Central memory CD4-positive, alpha-beta T cell (primary cell): ENCODE results near the gene KRT14.
"Not testable (repeated sequence)": the region's sequence is repeated elsewhere in the genome, so short reads cannot be mapped to it uniquely, and the experiment has no call there.

Experiments
- DNase-seq: peaks from one replicate; pipeline ENCODE4 v3.0.0; 2022

The KRT14 gene

GRCh38 chr17:41600318-41600717 lies 13.6 kb upstream of the KRT14 start:
- no peak for DNase-seq

DNA sequence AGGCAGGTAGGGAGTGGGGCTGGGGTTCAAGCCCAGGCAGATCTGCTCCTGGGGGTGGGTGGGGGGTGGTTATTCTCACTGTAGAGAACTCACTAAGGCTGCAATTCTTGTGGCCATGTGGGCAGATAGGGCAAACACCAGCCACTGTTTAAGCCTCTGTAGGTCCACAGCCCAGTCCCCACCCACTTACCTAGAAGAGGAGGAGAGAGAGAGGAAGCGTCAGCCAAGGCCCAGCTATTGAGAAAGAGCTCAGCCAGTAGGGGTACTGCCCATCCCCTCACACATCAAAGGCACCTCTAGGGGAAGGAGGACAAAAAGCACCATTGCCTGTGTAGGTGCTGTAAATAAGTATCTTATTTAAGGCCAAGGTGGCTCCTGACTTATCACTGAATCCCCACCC lies 13.0 kb upstream of the KRT14 start:
- no peak for DNase-seq

GRCh38 chr17:41595585-41595984 lies 8.9 kb upstream of the KRT14 start:
- no peak for DNase-seq

- DNase-seq, result no peak
Measured at GRCh38 chr17:41594363-41594915, 7.7 kb upstream of the KRT14 start.

DNA sequence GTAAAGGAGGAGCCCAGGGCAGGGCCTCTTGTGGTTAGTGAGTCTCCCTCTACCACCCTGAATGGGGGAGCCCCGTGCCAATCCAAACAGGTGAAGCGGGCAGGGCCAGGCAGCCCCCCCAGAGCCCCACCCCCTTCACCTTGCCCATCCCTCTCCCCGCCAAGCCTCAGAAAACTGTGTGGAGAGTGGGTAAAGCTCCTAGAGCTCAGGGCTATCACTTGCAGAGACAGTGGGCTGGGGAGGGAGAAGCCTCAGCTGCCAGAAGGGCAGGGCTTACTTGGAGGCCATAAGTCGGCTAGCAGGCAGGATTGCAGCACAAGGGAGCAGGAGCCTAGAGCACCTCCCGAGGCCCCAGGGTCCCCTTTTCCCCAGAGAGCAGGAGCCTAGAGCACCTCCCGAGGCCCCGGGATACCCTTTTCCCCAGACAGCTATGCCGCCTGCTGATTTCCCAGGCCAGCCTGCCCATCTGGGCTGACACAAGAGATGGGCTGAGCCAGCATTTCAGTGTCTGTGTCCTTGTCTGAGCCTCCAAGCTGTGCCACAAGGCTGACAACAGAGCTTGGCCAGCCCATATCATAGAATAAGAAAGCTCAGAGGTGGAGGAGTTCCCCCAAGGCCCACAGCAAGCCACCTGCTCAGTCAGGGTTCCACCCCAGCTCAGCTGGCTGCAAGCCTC lies 6.7 kb upstream of the KRT14 start:
- DNase-seq, result no peak

- no peak for DNase-seq
Measured at GRCh38 chr17:41592601-41593305, 6.1 kb upstream of the KRT14 start.

DNA sequence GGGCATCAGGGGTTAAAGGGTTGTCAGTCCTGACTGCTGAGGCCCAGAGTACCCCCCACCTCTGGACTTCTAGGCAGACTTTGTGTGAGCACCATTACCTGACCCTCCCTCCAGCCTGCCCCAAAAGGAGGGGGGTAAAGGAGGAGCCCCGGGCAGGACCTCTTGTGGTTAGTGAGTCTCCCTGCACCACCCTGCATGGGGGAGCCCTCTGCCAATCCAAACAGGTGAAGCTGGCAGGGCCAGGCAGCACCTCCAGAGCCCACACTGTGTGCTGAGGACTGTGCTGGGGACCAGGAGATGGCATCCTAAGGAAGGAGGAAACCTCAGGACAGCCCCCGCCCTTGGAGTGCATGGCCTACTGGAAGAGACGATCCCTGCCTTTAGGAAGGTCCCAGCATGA lies 2.6 kb upstream of the KRT14 start:
- DNase-seq, result no peak

- DNase-seq, result no peak
Measured at GRCh38 chr17:41588126-41588810, 1.6 kb upstream of the KRT14 start.

DNA sequence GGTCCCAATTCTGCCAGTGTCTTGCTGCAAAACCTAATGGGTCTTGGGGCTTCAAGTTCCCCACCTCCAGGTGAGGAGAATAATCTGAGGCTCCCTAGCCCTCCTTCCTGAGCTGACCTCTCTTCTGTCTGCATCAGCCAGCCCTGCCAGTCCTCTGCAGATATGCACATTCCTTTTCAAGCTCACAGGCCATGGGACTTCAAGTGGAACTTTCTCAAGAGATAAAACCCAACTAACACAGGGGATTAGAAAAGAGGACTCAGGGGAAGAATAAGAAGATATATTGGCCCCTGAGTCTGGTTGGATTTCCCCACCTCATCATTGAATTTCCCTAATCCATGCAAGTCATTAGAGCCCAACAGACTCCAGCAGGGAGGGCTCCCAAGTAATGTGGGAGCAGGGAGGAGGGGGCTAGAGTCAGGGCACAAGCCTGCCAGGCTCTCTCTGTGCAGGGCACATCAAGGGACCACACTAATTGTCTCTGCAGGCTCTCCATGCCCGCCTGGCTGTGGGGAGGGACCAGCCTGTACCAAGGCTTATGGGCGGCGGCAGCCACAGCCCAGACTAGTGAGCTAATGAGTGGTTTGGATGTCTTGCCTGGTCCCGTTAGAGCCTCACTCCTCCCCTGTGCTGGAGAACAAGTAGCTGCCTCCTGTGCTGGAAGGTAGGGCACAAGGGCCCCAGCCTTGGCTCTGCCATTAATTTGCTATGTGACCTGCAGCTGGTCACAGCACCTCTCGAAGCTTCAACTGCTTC lies 1.2 kb downstream of the KRT14 start:
- no peak for DNase-seq

GRCh38 chr17:41584331-41584927 lies 2.3 kb downstream of the KRT14 start:
- not testable (repeated sequence) for DNase-seq

DNA sequence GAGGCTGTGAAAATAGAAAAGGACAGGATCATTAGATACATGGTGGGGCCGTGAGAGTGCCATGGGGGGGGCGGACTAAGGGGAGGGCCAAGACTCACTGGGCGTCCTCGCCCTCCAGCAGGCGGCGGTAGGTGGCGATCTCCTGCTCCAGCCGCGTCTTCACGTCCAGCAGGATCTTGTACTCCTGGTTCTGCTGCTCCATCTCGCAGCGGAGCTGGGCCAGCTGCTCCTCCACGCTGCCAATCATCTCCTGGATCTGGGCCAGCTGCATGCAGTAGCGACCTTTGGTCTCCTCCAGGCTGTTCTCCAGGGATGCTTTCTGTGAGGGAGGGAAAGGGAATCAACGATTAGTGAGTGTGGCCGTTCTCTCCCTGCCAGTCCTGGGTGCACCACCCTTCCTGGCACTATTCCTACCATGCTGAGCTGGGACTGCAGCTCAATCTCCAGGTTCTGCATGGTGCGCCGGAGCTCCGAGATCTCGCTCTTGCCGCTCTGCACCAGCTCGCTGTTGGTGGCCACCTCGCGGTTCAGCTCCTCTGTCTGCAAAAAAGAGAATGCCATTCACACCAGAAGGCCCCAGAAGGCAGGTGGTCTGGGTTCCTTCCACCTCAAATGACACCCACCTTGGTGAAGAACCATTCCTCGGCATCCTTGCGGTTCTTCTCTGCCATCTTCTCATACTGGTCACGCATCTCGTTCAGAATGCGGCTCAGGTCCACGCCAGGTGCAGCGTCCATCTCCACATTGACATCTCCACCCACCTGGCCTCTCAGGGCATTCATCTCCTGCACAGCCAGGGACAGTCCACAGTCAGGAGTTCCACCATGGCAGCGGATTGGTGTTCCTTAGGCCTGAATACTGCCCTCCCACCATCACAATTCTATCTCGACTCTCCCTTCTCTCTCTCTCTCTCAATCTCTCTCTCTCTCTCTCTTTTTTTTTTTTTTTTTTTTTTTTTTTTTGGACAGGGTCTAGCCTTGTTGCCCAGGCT lies 3.3 kb downstream of the KRT14 start:
- no peak for DNase-seq

DNA sequence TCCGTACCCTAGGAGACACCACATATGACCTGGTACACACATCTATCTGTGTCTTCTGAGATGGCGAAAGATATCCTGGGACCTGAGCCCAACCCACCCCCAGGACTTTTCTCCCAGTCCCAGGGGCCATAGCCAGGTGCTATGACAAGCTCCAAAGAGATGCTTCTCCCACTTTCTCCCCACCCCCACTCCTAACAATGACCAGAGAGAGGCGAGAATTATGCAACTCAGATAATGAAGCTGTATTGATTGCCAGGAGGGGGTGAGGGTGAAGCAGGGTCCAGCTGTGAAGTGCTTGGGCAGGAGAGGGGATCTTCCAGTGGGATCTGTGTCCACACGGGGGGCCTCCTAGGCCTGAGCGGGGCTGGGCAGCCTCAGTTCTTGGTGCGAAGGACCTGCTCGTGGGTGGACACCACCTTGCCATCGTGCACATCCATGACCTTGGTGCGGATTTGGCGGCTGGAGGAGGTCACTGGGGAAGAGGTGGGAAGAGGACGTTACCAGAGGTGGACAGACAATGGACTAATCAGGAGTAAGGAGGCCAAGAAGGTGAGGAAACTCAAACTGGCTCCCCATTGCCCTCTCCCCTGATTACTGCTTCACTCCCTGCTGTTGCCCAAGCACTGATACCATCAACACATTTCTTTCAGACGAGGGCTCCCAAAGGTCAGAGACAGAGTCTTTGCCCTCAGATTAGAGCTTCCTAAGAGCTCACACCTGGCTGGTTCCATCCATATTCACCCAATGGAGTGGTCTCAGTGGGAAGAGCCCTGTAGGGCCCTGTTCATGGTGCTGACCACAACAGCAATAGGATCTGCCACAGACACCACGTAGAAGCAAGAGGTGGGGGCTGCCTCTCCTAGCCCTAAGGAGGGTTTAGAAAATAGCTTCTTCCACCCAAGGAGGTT lies 4.4 kb downstream of the KRT14 start:
- not testable (repeated sequence) for DNase-seq

- no peak for DNase-seq
Measured at GRCh38 chr17:41581366-41582060, 5.2 kb downstream of the KRT14 start.

DNA sequence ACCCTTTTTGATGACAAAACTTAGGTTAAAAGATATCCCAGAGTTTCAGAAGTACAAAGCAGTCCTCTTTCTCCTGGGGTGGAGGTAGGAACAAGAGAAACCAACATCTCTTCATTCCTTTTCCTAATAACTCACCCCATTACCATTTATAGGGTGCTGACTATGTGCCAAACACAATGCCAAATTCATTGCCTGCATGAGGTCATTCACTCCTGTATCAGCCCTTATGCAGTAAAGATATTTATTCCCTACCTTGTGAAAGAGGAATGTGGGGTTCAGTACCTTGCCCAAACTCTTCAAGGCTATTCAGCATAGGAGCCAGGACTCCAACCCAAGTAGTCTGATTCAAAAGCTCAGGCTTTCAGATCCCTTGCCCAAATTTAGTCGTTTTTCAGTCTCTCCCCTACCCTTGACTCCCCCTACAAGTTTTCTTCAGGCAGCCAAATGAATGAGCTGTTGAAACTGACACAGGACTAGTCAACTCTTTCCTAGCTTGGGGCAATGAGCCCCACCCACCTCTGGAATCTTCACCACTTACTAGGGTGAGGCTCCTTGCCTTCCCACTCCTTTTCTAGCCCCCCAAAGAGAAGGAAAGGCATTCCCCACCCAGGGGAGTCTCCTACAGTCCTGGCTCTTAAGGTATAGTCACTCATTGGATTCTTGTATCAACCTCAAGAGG lies 5.9 kb downstream of the KRT14 start:
- no peak for DNase-seq

DNA sequence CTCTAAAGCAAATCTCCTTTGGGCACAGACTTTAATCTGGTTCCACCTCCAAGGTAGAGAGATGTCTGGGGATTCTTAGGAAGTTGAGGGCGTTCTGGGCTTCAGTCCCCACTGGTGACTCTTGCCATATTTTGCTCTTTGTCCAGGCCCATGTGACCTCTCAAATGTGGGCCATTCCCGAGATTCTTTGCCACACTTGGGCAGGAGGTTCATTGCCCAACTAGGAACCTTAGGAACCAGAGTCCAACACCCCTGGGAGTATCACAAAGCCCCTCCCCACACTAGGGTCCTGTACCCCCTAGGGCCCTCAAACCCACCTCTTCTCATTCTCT lies 6.5 kb downstream of the KRT14 start:
- no peak for DNase-seq

DNA sequence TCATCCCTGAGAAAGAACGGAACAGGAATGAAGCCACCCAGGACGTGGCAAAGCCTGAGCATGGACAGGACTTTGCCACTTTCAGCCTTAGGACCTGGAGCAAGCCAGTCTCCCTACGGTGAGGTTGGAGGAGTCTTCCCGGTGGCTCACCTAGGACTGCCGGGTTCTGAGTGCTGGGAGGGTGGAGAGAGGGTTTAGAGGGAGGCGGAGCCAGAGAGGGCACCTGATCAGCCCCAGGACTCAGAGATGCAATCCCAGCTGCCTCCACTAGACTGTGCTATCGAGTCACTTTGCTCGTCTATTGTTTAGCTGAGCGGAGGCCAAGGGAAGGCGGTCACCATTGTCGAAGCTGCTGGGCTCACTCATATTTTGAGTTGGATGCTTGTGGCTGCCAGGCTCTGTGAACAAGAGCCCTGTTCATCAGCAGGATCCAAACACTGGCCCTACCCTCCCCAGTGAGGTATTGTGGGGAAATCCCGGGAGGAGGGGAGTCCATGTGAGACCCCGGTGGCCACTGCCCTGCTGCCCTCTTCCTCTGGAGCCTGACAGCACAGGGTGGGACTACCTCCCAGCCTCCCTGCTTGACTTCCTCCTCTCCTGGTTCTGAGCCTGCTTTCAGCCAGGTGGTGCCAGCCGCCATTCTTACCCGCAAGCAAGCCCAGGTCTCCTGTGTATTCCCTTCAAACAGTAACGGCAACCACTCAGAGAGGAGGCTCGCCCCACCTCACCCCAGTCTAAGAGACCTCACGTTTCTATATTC lies 7.0 kb downstream of the KRT14 start:
- peak; percentile 40 for DNase-seq

GRCh38 chr17:41578971-41579370 lies 7.7 kb downstream of the KRT14 start:
- DNase-seq, result no peak

- DNase-seq, result no peak
Measured at GRCh38 chr17:41578538-41578937, 8.2 kb downstream of the KRT14 start.
